Activated CD8-positive, alpha-beta T cell treated with anti-CD3 and anti-CD28 coated beads for 36 hours (primary cell): ENCODE data around the gene UQCC3. TPM values are rescaled to one million over a fixed set of nuclear protein-coding genes. Genes with fewer than 3 reads are reported as not detected.
A peak's percentile ranks its signal among the peaks of the same experiment; 100 is the strongest.

Experiments used
- ATAC-seq: fragments of 200-7000 bp; cut with Tn5 transposase; one replicate; pipeline ENCODE4 v1.10.0; 2021; ENCODE audit warnings: mild to moderate bottlenecking, moderate library complexity
- CTCF ChIA-PET: fragments of 350-600 bp; sonication (Branson Sonifier 250); formaldehyde crosslinking; loops from one replicate; lab custom pipeline; 2021; ENCODE audit warnings: antibody characterized with exemption; lab: Charles Lee
- POLR2A ChIA-PET: fragments of 350-600 bp; sonication (Branson Sonifier 250); formaldehyde crosslinking; loops from one replicate; lab custom pipeline; 2021; ENCODE audit warnings: antibody characterized with exemption; lab: Charles Lee
- DNase-seq: peaks from one replicate; pipeline ENCODE4 v3.0.0-alpha.2; 2020
- H3K27ac Mint-ChIP-seq: one replicate; pipeline ENCODE4 v1.8.0; 2021; ENCODE audit warnings: mild to moderate bottlenecking, mixed read lengths
- H3K27me3 Mint-ChIP-seq: one replicate; pipeline ENCODE4 v1.8.0; 2021; ENCODE audit warnings: mixed read lengths
- H3K36me3 Mint-ChIP-seq: one replicate; pipeline ENCODE4 v1.8.0; 2021; ENCODE audit warnings: low read depth, mixed read lengths
- H3K4me1 Mint-ChIP-seq: one replicate; pipeline ENCODE4 v1.8.0; 2021; ENCODE audit warnings: low read depth, mixed read lengths
- H3K4me3 Mint-ChIP-seq: one replicate; pipeline ENCODE4 v1.8.0; 2021; ENCODE audit warnings: mild to moderate bottlenecking, moderate library complexity, mixed read lengths
- H3K9me3 Mint-ChIP-seq: one replicate; pipeline ENCODE4 v1.8.0; 2021; ENCODE audit warnings: mixed read lengths
- intact Hi-C: fragments of 100-400 bp; cut with micrococcal nuclease; formaldehyde crosslinking; loops from one replicate; pipeline ENCODE4 v1.10.0; 2022
- total RNA-seq, 2 experiments: library from RNA; stranded (reverse); gene quantifications; one replicate each; pipeline ENCODE4 v1.2.3, GENCODE V29; 2021
- TF ChIP-seq, protein P1 (sequence below): fragments of 200-600 bp; IDR thresholded peaks from one replicate; pipeline ENCODE4 v1.8.0; 2022; ENCODE audit warnings: antibody characterized with exemption, mild to moderate bottlenecking

Gene UQCC3, protein sequence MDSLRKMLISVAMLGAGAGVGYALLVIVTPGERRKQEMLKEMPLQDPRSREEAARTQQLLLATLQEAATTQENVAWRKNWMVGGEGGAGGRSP
- 1 to 10 TPM; 4.7 TPM for total RNA-seq

GRCh38 chr11:62671608-62672389 is at the start of gene UQCC3, which contains the start of gene LBHD1:
UQCC3 (plus strand) TSS chr11:62671673; CDS start chr11:62671746, 73 bp downstream.
LBHD1 (minus strand) TSS chr11:62672267; CDS start chr11:62670031, 2,236 bp downstream.
- Mint-ChIP-seq H3K27me3 (no peaks in the 10 kb centered on the region), H3K4me1 (peaks cover 41% of the 10 kb centered on the region), H3K4me3 (peak within 1 kb of the TSS; percentile 91), H3K36me3 (peaks cover 64% of the 10 kb centered on the region), H3K27ac (peak within 1 kb of the TSS; percentile 98), H3K9me3 (no peaks in the 10 kb centered on the region)
- CTCF ChIA-PET, result interaction anchor here (0.7 to 3.9 kb wide), 12 partner anchors 9 to 247 kb away, joined by 3 to 19 read pairs (median 3); partner anchors contain the start of gene TUT1
- POLR2A ChIA-PET, result interaction anchor here (0.8 to 21.7 kb wide), 35 partner anchors 8 to 269 kb away, joined by 3 to 263 read pairs (median 5); partner anchors contain the start of genes B3GAT3, BSCL2, EEF1G and GANAB
- peak; percentile 91 for ATAC-seq
- intact Hi-C loops, result no loop called here
- TF ChIP-seq, protein P1, sequence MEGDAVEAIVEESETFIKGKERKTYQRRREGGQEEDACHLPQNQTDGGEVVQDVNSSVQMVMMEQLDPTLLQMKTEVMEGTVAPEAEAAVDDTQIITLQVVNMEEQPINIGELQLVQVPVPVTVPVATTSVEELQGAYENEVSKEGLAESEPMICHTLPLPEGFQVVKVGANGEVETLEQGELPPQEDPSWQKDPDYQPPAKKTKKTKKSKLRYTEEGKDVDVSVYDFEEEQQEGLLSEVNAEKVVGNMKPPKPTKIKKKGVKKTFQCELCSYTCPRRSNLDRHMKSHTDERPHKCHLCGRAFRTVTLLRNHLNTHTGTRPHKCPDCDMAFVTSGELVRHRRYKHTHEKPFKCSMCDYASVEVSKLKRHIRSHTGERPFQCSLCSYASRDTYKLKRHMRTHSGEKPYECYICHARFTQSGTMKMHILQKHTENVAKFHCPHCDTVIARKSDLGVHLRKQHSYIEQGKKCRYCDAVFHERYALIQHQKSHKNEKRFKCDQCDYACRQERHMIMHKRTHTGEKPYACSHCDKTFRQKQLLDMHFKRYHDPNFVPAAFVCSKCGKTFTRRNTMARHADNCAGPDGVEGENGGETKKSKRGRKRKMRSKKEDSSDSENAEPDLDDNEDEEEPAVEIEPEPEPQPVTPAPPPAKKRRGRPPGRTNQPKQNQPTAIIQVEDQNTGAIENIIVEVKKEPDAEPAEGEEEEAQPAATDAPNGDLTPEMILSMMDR, result no peak
- DNase-seq, result peak; percentile 96

- ChIA-PET POLR2A (interaction anchor here (0.6 to 5.1 kb wide), 17 partner anchors 11 to 233 kb away, joined by 3 to 48 read pairs (median 8); partner anchors contain the start of genes C11orf98, CSKMT, EML3 and GANAB), CTCF (interaction anchor here (0.6 to 3.9 kb wide), 7 partner anchors 11 to 85 kb away, joined by 3 to 26 read pairs (median 4); partner anchors contain the start of genes EML3, GNG3, MTA2 and ROM1)
- no peaks in the 10 kb centered on the region for H3K27me3 Mint-ChIP-seq
- no peaks in the 10 kb centered on the region for H3K9me3 Mint-ChIP-seq
- ATAC-seq (no peak), DNase-seq (no peak)
- intact Hi-C loops, result no loop called here
- peaks cover 24% of the 10 kb centered on the region for H3K4me1 Mint-ChIP-seq
- H3K36me3 Mint-ChIP-seq, result peaks cover 34% of the 10 kb centered on the region
- TF ChIP-seq, protein P1, result no peak
- peak overlapping the region; percentile 88 for H3K4me3 Mint-ChIP-seq
- H3K27ac Mint-ChIP-seq, result peak overlapping the region; percentile 87
Observed at GRCh38 chr11:62622476-62623089, 48.9 kb upstream of the UQCC3 start.

DNA sequence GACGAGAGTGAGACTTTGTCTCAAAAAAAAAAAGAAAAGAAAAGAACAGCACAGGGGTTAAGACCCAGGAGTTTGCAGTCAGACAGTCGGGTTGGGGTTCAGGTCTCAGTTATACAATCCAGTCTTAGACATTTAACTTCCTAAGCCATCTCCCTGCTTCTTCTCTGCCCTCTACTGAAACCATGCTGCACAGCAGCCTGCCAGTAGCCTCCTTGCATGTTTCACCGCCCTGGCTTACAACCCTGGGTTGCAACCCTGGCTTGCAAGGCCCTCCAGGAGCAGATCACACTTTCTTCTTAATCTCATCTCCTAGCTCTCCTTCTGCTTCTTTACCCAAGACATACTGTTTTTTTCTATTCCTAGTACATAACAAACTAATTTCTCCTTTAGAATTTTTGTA is 43.8 kb upstream of the UQCC3 start:
- Mint-ChIP-seq H3K9me3 (no peaks in the 10 kb centered on the region), H3K36me3 (peaks cover 40% of the 10 kb centered on the region)

DNA sequence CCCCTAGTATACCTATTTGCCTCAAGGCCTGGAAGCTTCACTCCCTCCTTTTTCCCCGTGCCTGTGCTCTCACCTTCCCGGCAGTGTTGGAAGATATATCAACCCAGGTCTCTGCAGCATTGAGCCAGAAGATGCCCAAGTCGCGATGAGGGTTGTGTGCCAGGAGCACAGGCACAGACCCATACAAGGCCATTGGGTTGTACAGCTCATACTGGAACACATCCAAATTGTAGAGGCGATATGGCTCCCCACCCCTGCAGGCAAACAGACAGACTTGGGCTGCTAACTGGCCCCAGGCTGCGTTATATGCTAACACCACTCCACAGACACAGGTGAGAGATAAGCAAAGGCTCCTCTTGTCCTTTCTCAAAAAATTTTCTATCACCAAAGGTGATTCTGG is 39.0 kb upstream of the UQCC3 start:
- Mint-ChIP-seq H3K27me3 (no peaks in the 10 kb centered on the region), H3K36me3 (peaks cover 59% of the 10 kb centered on the region), H3K27ac (peak overlapping the region; percentile 63), H3K4me3 (no peak overlapping the region), H3K9me3 (no peaks in the 10 kb centered on the region), H3K4me1 (peaks cover 15% of the 10 kb centered on the region)
- TF ChIP-seq, protein P1, result no peak
- intact Hi-C loops, result no loop called here
- ChIA-PET POLR2A (interaction anchor here (0.8 to 1.6 kb wide), 4 partner anchors 9 to 209 kb away, joined by 3 to 7 read pairs (median 4); partner anchors contain the start of gene INTS5), CTCF (no interaction called here)
- DNase-seq (no peak), ATAC-seq (no peak)

More for the DNA sequence above, 43.8 kb upstream of the UQCC3 start:
- POLR2A ChIA-PET, result no interaction called here
- Mint-ChIP-seq H3K27me3 (no peaks in the 10 kb centered on the region), H3K4me3 (no peak overlapping the region), H3K4me1 (peaks cover 5% of the 10 kb centered on the region), H3K27ac (peak overlapping the region; percentile 14)
- intact Hi-C loops, result no loop called here
- ATAC-seq, result peak; percentile 37
- CTCF ChIA-PET, result interaction anchor here (1.2 to 1.6 kb wide), 2 partner anchors 13 to 67 kb away, joined by 3 to 5 read pairs; no protein-coding TSS in a partner anchor
- TF ChIP-seq, protein P1, result no peak
- peak; percentile 12 for DNase-seq
